Measurements from ENCODE around the gene SH3BP5L.
"Not testable (repeated sequence)": the region's sequence is repeated elsewhere in the genome, so short reads cannot be mapped to it uniquely, and the experiment has no call there.

SH3BP5L gene

GRCh38 chr1:248830718-248831017 lies 5.0 kb upstream of the SH3BP5L start:
- not testable (repeated sequence) for DNase-seq (ENCODE audit: extremely low read depth in 1 of 2, low read depth in 1 of 2)

- DNase-seq (ENCODE audit: extremely low read depth in 1 of 2, low read depth in 1 of 2), result no peak
Measured at GRCh38 chr1:248828845-248829244, 3.1 kb upstream of the SH3BP5L start.

GRCh38 chr1:248825573-248825908 lies 174 bp downstream of the SH3BP5L start:
- DNase-seq (ENCODE audit: extremely low read depth in 1 of 2, low read depth in 1 of 2), result no peak

GRCh38 chr1:248825136-248825535 lies 579 bp downstream of the SH3BP5L start:
- DNase-seq (ENCODE audit: extremely low read depth in 1 of 2, low read depth in 1 of 2), result no peak

GRCh38 chr1:248824701-248825100 lies 1.0 kb downstream of the SH3BP5L start:
- no peak for DNase-seq (ENCODE audit: extremely low read depth in 1 of 2, low read depth in 1 of 2)

GRCh38 chr1:248824301-248824700 lies 1.4 kb downstream of the SH3BP5L start:
- DNase-seq (ENCODE audit: extremely low read depth in 1 of 2, low read depth in 1 of 2), result no peak

GRCh38 chr1:248823517-248824001 lies 2.2 kb downstream of the SH3BP5L start:
- no peak for DNase-seq (ENCODE audit: extremely low read depth in 1 of 2, low read depth in 1 of 2)

- no peak for DNase-seq (ENCODE audit: extremely low read depth in 1 of 2, low read depth in 1 of 2)
Measured at GRCh38 chr1:248822148-248823032, 3.3 kb downstream of the SH3BP5L start.

GRCh38 chr1:248821641-248822040 lies 4.1 kb downstream of the SH3BP5L start:
- no peak for DNase-seq (ENCODE audit: extremely low read depth in 1 of 2, low read depth in 1 of 2)

GRCh38 chr1:248821101-248821500 lies 4.6 kb downstream of the SH3BP5L start:
- no peak for DNase-seq (ENCODE audit: extremely low read depth in 1 of 2, low read depth in 1 of 2)

- no peak for DNase-seq (ENCODE audit: extremely low read depth in 1 of 2, low read depth in 1 of 2)
Measured at GRCh38 chr1:248820041-248820585, 5.6 kb downstream of the SH3BP5L start.

- no peak for DNase-seq (ENCODE audit: extremely low read depth in 1 of 2, low read depth in 1 of 2)
Measured at GRCh38 chr1:248818505-248819374, 7.0 kb downstream of the SH3BP5L start.

GRCh38 chr1:248817065-248817464 lies 8.7 kb downstream of the SH3BP5L start:
- no peak for DNase-seq (ENCODE audit: extremely low read depth in 1 of 2, low read depth in 1 of 2)

GRCh38 chr1:248816042-248816851 lies 9.5 kb downstream of the SH3BP5L start:
- DNase-seq (ENCODE audit: extremely low read depth in 1 of 2, low read depth in 1 of 2), result no peak

- no peak for DNase-seq (ENCODE audit: extremely low read depth in 1 of 2, low read depth in 1 of 2)
Measured at GRCh38 chr1:248815407-248816034, 10.2 kb downstream of the SH3BP5L start.

GRCh38 chr1:248814351-248814750 lies 11.4 kb downstream of the SH3BP5L start:
- no peak for DNase-seq (ENCODE audit: extremely low read depth in 1 of 2, low read depth in 1 of 2)

GRCh38 chr1:248813546-248813945 lies 12.2 kb downstream of the SH3BP5L start:
- DNase-seq (ENCODE audit: extremely low read depth in 1 of 2, low read depth in 1 of 2), result no peak

GRCh38 chr1:248812736-248813425 lies 12.8 kb downstream of the SH3BP5L start:
- DNase-seq (ENCODE audit: extremely low read depth in 1 of 2, low read depth in 1 of 2), result no peak

All from activated CD8-positive, alpha-beta memory T cell treated with anti-CD3 and anti-CD28 coated beads for 1 hour (primary cell).